COLO668 (cell line): ENCODE data around the gene NOS3.
"Not testable (repeated sequence)": the region's sequence is repeated elsewhere in the genome, so short reads cannot be mapped to it uniquely, and the experiment has no call there.

Source experiments
- DNase-seq: peaks from one replicate; lab custom pipeline; 2025; ENCODE audit not compliant: unreplicated experiment; lab: John Stamatoyannopoulos, UW

NOS3 gene

DNA sequence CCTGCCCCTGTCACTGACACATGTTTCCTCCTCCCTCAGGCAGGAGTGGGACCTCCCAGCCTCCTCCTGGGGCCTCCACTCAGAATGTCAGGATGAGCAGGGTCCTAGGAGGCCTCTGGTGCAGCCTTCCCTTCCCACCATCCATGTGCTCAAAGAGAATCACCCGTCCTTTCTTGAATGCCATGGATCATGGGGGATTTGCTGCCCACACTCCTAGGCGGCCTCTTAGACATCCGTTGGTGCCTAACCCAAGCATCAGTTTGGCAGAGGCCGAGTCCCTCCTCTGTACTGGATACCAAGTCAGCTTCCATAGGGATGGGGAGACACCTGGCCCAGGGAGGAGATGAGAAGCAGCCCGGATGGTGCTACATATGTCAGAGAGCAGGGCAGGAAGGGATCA lies 7.0 kb downstream of the NOS3 start:
- DNase-seq, result no peak

DNA sequence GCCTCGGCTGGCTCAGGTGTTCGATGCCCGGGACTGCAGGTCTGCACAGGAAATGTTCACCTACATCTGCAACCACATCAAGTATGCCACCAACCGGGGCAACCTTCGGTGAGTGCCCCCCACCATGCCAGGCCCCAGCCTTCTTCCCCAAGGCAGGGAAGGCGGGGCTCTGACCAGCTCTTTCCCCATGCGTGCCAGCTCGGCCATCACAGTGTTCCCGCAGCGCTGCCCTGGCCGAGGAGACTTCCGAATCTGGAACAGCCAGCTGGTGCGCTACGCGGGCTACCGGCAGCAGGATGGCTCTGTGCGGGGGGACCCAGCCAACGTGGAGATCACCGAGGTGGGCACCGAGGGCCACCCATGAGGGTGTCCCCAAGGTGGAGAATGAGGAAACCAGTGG lies 7.5 kb downstream of the NOS3 start:
- no peak for DNase-seq

DNA sequence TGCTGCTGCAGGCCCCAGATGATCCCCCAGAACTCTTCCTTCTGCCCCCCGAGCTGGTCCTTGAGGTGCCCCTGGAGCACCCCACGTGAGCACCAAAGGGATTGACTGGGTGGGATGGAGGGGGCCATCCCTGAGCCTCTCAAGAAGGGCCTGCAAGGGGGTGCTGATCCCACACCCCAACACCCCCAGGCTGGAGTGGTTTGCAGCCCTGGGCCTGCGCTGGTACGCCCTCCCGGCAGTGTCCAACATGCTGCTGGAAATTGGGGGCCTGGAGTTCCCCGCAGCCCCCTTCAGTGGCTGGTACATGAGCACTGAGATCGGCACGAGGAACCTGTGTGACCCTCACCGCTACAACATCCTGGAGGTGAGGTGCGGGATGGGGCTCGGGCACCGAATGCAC lies 8.2 kb downstream of the NOS3 start:
- DNase-seq, result no peak

DNA sequence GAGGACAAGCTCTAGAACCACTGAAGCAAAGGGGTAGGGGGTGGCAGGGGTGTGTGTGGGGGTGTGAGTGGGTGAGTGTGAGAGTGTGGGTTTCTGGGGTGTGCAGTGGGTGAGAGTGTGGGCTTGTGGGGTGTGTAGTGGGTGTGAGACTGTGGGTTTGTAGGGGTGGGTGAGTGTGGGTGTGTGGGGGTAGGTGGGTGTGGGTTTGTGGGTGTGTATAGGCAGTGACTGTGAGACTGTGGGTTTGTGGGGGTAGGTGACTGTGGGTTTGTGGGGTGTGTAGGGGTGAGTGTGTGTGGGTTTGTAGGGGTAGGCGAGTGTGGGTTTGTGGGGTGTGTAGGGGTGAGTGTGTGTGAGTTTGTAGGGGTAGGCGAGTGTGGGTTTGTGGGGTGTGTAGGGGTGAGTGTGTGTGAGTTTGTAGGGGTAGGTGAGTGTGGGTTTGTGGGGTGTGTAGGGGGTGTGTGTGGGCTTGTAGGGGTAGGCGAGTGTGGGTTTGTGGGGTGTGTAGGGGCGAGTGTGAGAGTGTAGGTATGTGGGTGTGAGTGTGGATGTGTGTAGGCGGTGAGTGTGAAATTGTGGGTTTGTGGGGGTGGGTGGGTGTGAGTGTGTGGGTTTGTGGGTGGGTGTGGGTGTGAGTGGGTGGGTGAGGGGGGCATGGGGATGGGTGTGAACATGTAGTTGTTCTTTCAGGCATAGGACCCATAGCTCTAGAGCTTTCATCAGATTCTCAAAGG lies 8.8 kb downstream of the NOS3 start:
- no peak for DNase-seq

DNA sequence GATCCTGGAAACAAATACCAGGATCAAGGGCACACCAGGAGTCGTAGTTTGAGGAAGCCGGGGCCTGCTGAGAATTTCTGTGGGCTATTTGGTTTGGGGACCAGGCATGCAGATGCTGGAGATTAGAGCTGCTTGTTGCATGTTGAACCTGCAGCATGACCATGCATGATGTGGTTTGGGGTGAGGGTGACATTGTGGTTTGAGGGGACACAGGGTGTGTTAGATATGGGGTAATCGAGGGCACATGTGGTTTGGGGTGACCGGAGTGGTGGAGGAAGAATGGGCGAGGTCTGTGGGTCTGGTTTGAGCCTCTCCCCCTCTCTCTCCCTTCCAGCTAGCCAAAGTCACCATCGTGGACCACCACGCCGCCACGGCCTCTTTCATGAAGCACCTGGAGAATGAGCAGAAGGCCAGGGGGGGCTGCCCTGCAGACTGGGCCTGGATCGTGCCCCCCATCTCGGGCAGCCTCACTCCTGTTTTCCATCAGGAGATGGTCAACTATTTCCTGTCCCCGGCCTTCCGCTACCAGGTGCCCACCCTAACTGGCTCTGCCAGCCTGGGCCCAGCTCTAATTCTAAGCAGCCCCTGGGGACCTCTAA lies 10.2 kb downstream of the NOS3 start:
- DNase-seq, result no peak

DNA sequence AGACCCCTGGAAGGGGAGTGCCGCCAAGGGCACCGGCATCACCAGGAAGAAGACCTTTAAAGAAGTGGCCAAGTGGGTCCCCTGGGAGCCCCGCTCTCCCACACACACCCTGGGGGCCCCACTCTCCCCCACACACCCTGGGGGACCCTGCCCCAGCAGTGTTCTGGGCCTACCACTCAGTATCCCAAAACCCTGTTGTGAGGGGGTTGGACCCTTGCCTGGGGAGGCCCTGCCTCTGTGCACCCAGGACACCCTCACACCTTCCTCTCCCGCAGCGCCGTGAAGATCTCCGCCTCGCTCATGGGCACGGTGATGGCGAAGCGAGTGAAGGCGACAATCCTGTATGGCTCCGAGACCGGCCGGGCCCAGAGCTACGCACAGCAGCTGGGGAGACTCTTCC lies 10.7 kb downstream of the NOS3 start:
- no peak for DNase-seq

DNA sequence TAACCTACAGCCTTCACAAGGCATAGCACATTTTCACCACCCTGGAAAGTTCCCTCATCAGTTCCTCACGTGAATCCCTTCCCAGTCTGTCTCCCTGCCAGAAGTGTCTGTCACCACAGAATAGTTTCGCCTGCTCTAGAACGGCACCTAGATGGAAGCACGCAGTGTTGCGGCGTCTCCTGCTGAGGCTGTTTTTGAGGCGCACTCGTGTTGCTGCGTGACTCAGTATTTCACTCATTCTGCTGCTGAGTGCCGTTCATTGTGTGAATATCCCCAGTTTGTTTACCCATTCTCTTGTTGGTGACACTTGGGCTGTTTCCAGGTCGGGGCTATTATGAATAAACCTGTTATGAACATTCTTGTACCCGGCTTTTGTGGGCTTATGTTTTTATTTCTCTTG lies 12.8 kb downstream of the NOS3 start:
- DNase-seq, result peak; percentile 65

DNA sequence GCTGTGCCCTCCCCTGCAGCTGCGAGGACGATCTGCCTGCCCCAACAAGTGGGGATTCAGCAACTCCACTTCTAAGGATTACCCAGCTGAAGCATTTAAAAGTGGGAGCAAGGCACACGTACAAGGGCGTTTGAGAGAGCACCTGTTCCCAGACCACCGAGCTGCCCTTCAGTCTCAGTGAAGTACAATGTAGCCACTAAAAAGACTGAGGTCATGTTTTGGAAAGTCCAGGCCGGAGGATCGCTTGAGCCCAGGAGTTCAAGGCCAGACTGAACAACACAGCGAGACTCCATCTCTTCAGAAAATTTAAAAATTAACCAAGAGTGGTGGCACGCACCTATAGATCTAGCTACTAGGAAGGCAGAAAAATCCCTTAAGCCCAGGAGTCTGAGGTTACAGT lies 14.7 kb downstream of the NOS3 start:
- no peak for DNase-seq

DNA sequence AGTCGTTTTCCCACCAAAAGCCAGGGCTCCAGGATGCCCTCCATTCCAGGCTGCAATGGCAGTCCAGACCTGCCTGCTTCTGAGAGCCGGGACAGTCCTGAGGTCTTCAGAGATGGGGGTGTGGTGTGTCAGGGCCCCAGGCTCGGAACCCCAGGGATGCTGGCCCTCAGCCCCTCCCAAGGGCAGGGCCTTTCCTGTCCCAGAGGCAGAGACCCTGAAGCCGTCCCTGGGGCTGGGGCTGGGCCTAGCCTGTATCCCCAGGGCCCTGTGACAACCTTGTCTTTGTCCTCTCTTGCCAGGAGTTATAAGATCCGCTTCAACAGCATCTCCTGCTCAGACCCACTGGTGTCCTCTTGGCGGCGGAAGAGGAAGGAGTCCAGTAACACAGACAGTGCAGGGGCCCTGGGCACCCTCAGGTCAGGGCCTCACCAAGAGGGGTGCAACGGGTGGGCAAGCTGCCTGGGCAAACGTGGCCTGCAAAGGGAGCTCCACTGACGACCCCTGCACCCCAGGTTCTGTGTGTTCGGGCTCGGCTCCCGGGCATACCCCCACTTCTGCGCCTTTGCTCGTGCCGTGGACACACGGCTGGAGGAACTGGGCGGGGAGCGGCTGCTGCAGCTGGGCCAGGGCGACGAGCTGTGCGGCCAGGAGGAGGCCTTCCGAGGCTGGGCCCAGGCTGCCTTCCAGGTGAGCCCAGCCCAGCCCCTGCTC lies 15.9 kb downstream of the NOS3 start:
- no peak for DNase-seq

DNA sequence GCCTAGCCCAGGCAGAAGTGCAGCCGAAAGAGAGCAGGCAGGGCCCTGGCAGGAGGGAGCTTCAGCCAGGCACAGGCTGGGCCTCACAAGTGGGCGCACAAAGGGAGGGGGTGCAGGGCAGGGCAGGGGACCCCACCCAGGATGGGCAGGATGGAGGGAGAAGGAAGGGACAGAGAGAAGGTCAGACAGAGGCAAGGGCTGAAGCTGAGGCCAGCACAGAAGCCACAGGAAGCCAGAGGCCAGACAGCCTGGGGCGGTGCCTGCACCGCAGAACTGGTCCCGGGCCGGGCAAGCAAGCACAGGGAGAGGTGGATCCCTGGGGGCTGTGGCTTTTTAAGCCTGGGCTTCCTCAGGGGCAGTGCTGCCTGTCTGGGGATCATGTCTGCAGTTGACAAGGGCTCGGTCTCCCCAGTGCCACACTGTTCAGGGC lies 16.7 kb downstream of the NOS3 start:
- DNase-seq, result no peak

DNA sequence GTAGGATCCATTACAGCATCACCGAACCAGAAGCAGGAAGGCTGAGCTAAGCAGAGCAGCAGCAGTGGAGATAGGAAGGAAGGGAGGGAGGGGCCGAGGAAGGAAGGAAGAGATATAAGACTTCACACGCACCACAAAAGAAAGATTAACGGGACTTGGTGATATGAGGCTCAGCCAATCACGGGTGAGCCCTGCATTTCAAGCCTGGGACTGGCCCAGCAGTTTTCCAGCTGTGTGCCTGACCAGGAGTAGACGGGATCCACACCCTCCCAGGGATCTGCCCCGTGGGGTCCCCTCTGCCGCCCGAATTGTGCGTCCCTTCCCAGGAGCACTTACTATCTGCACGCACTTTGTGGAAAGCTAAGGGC lies 17.3 kb downstream of the NOS3 start:
- DNase-seq, result no peak

DNA sequence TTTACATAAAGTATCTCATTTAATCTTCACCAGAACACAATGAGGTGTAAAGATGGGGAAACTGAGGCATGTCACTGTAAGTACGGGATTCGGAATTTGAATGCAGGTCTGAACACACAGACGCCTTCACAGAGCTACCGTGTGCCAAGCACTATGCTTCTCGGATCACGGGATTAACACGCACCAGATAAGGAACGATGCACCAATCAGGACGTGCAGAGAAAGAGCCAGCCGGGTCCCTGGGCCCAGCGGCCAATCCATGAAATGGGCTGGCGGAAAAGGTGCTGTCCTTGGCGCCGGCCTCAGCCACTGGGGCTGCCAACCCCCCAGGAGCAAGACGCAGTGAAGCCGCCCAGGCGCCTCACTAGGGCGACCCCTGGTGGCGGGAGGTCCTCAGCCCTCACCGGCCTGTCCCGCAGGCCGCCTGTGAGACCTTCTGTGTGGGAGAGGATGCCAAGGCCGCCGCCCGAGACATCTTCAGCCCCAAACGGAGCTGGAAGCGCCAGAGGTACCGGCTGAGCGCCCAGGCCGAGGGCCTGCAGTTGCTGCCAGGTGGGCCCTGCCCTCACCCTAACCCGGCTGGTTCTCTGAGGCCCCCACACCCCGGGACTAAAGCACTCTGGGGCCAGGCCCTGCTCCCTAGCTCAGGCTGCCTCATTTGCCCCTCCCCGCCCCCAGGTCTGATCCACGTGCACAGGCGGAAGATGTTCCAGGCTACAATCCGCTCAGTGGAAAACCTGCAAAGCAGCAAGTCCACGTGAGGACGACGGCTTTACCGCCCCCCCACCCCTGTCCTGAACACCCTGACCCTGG lies 17.9 kb downstream of the NOS3 start:
- DNase-seq, result peak; percentile 18

DNA sequence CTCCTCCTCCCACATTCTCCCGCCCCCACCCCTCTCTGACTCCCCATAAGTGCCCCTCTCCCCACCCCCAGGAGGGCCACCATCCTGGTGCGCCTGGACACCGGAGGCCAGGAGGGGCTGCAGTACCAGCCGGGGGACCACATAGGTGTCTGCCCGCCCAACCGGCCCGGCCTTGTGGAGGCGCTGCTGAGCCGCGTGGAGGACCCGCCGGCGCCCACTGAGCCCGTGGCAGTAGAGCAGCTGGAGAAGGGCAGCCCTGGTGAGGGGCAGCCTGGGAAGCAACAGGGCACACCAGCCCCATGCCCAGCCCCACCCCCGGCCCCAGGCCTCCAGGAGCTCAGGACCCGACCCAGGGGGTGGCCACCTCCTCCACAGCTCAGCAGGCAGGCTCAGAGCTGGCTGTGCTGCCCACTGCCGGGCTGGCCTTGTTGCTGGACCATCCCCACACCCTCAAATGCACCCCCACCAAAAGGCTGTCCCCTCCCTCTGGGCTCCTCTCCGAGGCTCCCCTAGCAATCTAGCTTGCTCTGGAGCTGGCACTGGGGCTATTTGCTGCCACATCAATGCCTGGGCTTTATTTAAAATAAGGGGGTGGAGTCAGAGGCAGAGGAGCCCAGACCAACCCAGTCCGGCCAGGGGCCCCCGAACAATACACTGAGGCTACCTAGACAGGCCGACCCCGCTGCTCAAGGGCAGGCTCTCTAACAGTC lies 18.7 kb downstream of the NOS3 start:
- DNase-seq, result no peak

DNA sequence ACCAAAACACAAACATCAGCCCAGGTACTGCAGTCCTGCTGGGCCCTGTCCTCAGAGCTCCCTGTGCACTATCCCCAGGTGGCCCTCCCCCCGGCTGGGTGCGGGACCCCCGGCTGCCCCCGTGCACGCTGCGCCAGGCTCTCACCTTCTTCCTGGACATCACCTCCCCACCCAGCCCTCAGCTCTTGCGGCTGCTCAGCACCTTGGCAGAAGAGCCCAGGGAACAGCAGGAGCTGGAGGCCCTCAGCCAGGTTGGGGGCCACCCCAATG lies 19.2 kb downstream of the NOS3 start:
- DNase-seq, result no peak

DNA sequence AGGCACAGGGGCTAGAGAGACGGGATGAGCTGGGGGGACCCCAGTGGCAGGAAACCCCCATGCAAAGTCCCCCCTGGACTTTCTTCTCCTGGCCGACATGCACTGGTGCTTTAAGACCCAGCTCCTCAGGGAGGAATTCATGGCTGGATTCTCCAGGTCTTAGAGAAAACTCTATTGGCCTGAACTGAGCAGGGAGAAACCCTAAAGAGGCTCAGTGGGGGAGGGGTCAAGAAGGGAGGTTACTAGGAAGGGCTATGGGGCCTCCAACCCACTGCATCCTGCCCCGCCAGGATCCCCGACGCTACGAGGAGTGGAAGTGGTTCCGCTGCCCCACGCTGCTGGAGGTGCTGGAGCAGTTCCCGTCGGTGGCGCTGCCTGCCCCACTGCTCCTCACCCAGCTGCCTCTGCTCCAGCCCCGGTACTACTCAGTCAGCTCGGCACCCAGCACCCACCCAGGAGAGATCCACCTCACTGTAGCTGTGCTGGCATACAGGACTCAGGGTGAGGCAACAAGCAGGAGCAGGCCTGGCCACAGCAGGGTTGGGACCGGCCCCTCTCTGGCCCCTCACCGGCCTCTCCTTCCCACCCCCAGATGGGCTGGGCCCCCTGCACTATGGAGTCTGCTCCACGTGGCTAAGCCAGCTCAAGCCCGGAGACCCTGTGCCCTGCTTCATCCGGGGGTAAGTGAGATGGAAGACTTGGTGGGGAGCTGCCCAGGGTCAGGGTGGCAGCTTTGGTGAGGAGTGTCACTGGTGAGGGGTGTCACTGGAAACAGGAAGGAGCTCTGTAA lies 19.7 kb downstream of the NOS3 start:
- no peak for DNase-seq

DNA sequence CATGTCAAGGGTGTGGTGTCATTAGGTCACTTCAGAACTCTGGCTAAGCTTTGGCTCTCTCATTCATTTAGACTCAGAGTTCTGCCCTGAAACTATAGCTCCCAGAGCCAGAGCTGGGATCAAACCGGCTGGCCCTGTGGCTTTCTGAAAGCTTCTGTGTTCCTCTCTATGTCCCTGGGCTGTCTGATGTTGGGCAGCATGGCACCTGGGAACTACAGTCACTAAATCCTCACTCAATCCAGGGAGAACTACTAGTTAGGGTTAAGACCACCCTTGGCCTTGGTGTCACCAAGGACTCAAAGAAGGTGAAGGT lies 20.2 kb downstream of the NOS3 start:
- no peak for DNase-seq

DNA sequence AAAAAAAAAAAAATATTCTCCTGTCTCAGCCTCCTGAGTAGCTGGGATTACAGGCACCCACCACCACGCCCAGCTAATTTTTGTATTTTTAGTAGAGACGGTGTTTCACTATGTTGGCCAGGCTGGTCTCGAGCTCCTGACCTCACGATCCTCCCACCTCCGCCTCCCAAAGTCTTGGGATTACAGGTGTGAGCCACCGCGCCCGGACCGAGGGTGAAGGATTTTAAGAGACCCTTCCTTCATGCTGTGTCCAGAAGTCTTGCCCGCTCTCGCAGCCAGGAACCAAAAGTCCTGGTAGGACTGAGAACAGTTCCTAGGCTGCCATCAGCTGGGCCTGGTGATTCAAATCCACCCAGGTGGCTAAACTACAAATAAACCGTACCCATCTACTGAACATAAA lies 20.8 kb downstream of the NOS3 start:
- not testable (repeated sequence) for DNase-seq

DNA sequence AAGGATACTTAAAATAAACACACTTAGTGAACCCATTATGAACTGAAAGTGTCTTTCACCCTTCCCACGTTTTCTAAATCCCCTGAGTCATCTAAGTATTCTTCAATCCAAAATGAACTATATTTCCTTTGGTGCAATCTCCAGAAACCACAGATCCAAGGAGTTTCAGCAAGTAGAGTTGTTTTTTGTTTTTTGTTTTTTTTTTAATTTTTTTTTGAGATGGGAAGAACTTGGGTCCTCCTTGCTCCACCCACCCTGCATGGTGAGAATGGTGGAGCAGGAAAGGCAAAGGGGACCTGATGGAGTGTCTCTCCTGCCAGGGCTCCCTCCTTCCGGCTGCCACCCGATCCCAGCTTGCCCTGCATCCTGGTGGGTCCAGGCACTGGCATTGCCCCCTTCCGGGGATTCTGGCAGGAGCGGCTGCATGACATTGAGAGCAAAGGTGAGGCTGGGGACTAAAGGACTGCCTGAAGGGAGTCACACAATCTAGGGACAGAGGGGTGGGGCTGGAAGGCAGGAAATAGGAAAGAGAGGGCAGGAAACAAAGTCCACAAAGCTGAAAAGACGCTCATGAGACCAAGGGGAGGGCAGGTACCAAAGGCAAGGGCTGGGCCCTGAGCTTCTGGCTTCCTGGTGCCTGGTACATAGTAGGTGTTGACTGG lies 21.3 kb downstream of the NOS3 start:
- no peak for DNase-seq

DNA sequence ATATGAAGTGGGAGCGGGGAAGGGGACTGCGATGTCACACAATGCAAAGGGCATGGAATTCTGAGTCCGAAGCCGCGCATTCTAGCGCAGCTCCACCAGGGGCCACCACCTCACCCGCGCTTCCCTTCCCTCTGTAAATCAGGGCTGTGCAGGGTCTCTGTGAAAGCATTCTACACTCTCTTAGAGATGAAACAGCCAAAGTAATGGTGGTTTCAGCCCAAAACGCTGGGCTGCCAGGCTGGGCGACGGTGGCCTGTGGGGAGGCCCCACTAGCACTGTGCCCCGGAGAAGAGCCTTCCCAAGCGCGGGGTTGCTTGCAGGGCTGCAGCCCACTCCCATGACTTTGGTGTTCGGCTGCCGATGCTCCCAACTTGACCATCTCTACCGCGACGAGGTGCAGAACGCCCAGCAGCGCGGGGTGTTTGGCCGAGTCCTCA lies 22.1 kb downstream of the NOS3 start:
- DNase-seq, result peak; percentile 23

DNA sequence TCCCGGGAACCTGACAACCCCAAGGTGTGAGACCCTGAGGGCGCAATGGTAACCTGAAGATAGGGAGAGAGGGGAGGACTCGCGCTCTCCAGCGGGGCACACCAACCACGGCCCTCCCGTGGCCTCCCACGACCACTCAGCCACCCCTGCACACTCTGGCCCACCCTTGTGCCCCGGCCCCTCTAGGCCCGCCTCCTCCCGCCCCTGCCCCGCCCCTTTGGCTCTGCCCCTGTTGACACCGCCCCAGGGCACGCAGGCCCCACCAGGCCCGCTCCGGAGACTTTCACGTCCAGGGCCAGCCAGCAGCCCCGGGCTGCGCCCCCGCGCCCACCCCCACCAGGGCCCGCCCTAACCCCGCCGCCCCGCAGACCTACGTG lies 22.5 kb downstream of the NOS3 start:
- DNase-seq, result no peak
